Stimulated activated CD4-positive, alpha-beta T cell treated with anti-CD3 and anti-CD28 coated beads, Interleukin-4, amount 100 ng/mL, for 1 hour (primary cell): ENCODE measurements around the gene BEND4.

Experiments used
- DNase-seq: peaks from one replicate; pipeline ENCODE4 v3.0.0-alpha.2; 2020

Gene BEND4

GRCh38 chr4:42101446-42101975 is 50.9 kb downstream of the BEND4 start:
- no peak for DNase-seq

- no peak for DNase-seq
Observed at GRCh38 chr4:42088386-42088785, 64.1 kb downstream of the BEND4 start.

- no peak for DNase-seq
Observed at GRCh38 chr4:42083816-42084215, 68.6 kb downstream of the BEND4 start.

- no peak for DNase-seq
Observed at GRCh38 chr4:42080306-42080705, 72.1 kb downstream of the BEND4 start.

- DNase-seq, result no peak
Observed at GRCh38 chr4:42078184-42078801, 74.2 kb downstream of the BEND4 start.

- no peak for DNase-seq
Observed at GRCh38 chr4:42074294-42074693, 78.2 kb downstream of the BEND4 start.

GRCh38 chr4:42070463-42070862 is 82.0 kb downstream of the BEND4 start:
- DNase-seq, result no peak

- no peak for DNase-seq
Observed at GRCh38 chr4:42067264-42067663, 85.2 kb downstream of the BEND4 start.

GRCh38 chr4:42066402-42066801 is 86.1 kb downstream of the BEND4 start:
- DNase-seq, result no peak
